Central memory CD8-positive, alpha-beta T cell (primary cell): ENCODE results near the gene MOCS3.

Experiments
- ATAC-seq: fragments of 150-1000 bp; cut with Tn5 transposase; replicated peaks from 2 replicates; pipeline ENCODE4 v1.10.0; 2022; ENCODE audit warnings: mild to moderate bottlenecking, moderate FRiP score, moderate number of reproducible peaks; ENCODE audit not compliant: poor library complexity, severe bottlenecking; ENCODE audit errors: extremely low read depth
- DNase-seq, 2 donors: peaks; one replicate each; pipeline ENCODE4 v3.0.0; 2021; ENCODE audit warnings: low spot score in 2 of 2
- H3K27ac Mint-ChIP-seq: one replicate; pipeline ENCODE4 v1.8.0; 2022; ENCODE audit warnings: low read depth, mild to moderate bottlenecking, moderate library complexity, mixed read lengths
- H3K27me3 Mint-ChIP-seq: one replicate; pipeline ENCODE4 v1.8.0; 2022; ENCODE audit warnings: mixed read lengths
- H3K36me3 Mint-ChIP-seq: one replicate; pipeline ENCODE4 v1.8.0; 2022; ENCODE audit warnings: mild to moderate bottlenecking, moderate library complexity, mixed read lengths; ENCODE audit not compliant: insufficient read depth
- H3K4me1 Mint-ChIP-seq: one replicate; pipeline ENCODE4 v1.8.0; 2022; ENCODE audit warnings: mixed read lengths
- H3K4me3 Mint-ChIP-seq: one replicate; pipeline ENCODE4 v1.8.0; 2022; ENCODE audit warnings: mild to moderate bottlenecking, moderate library complexity, mixed read lengths
- H3K9me3 Mint-ChIP-seq: one replicate; pipeline ENCODE4 v1.8.0; 2022; ENCODE audit warnings: mixed read lengths

MOCS3 gene

GRCh38 chr20:50958615-50959542 lies at the start of gene MOCS3:
Gene MOCS3, plus strand, starts transcription at chr20:50958818. Its CDS starts 25 bp downstream, at chr20:50958843.
- peaks cover 34% of the 10 kb centered on the region for H3K36me3 Mint-ChIP-seq
- peak within 1 kb of the TSS; percentile 95 for H3K4me3 Mint-ChIP-seq
- ATAC-seq = peak; percentile 79
- H3K27me3 Mint-ChIP-seq = no peaks in the 10 kb centered on the region
- no peaks in the 10 kb centered on the region for H3K9me3 Mint-ChIP-seq
- H3K4me1 Mint-ChIP-seq = peaks cover 26% of the 10 kb centered on the region
- H3K27ac Mint-ChIP-seq = peak within 1 kb of the TSS; percentile 98
- peak; percentile 67 to 79 for DNase-seq

DNA sequence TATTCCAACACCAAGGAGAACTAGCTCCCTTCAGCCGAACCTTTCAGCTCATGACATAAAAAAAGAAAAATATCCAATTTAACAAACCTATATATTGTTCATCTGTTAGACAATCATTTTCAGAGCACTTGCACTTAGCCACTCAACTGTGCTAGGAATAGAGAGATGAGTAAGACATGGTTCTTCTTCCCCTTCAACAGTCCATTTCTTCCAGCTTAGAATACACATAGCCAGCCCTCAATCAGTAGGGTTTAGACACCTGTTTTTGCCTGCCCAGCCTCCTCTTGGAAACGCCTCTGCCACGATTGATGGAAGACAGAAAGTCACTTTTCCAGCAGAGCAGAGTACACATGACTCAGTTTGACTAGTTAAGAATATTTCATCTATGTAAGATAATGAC lies 49.2 kb upstream of the MOCS3 start:
- no peak for ATAC-seq
- Mint-ChIP-seq H3K4me1 (peaks cover 63% of the 10 kb centered on the region), H3K27ac (no peak overlapping the region), H3K36me3 (peaks cover 18% of the 10 kb centered on the region), H3K27me3 (no peaks in the 10 kb centered on the region), H3K9me3 (no peaks in the 10 kb centered on the region), H3K4me3 (no peak overlapping the region)
- DNase-seq = no peak

DNA sequence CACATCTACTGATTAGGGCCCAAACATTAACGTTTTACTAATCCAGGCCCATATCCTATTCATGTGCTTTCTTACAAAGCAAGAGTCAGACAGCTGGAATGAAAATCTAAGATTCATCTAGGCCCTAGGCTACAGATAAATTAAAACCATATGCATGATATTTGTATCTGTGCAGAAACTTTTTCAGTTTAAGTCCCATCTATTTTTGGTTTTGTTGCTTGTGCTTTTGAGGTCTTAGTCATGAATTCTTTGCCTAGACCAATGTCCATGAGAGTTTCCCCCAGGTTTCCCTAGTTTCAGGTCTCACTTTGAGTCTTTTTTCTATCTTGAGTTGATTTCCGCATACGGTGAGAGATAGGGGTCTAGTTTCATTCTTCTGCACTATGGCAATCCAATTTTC lies 47.6 kb upstream of the MOCS3 start:
- Mint-ChIP-seq H3K27me3 (no peaks in the 10 kb centered on the region), H3K36me3 (peaks cover 16% of the 10 kb centered on the region), H3K4me1 (peaks cover 66% of the 10 kb centered on the region), H3K9me3 (no peaks in the 10 kb centered on the region), H3K27ac (no peak overlapping the region), H3K4me3 (no peak overlapping the region)
- ATAC-seq = no peak
- no peak for DNase-seq

DNA sequence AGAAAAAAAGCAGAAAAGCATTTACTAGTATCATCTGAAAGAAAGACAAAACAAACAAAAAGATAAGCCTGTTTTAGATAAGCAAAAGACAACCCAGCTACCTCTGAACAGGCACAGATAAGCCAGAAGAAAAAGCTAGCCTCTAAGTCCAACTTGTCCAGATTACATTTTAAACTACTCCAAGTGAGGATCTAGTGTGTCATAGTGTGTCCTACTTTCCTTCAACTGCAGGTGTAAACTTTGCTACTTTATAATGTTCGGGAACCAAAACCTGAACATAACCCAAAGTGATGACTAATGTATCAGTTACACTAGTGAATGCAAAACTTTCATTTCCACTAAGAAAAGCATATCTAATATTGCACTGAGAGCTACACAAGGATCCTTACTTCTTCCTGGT lies 46.9 kb upstream of the MOCS3 start:
- DNase-seq = no peak
- ATAC-seq = no peak
- Mint-ChIP-seq H3K27me3 (no peaks in the 10 kb centered on the region), H3K9me3 (no peaks in the 10 kb centered on the region), H3K4me1 (peaks cover 73% of the 10 kb centered on the region), H3K36me3 (peaks cover 19% of the 10 kb centered on the region), H3K4me3 (no peak overlapping the region), H3K27ac (peak overlapping the region; percentile 44)

DNA sequence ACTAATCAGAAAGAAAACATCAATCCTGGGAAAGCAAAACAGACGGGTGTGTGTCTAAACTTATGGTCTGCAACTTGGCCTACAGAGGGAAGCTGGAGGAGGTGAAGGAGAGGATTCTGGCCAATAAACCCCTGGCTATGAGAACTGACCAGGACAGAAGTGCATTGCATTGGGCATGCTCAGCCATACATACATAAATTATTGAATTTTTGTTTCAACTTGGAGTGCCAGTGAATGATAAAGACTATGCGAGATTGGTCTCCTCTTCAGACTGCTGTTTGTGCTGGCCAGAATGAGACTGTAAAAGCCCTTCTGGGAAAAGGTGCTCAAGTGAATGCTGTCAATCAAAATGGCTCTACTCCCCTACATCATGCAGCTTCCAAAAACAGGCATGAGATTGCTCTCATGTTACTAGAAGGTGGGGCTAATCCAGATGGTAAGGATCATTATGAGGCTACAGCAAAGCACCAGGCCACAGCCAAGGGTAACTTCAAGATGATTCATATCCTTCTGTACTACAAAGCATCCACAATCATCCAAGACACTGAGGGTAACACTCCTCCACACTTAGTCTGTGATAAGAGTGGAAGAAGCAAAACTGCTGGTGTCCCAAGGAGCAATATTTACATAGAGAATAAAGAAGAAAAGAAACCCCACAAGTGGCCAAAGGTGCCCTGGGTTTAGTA lies 44.8 kb upstream of the MOCS3 start:
- peaks cover 84% of the 10 kb centered on the region for H3K4me1 Mint-ChIP-seq
- no peaks in the 10 kb centered on the region for H3K9me3 Mint-ChIP-seq
- no peaks in the 10 kb centered on the region for H3K27me3 Mint-ChIP-seq
- ATAC-seq (peak; percentile 38), DNase-seq (no peak)
- peak overlapping the region; percentile 30 for H3K27ac Mint-ChIP-seq
- H3K4me3 Mint-ChIP-seq = no peak overlapping the region
- H3K36me3 Mint-ChIP-seq = peaks cover 20% of the 10 kb centered on the region

DNA sequence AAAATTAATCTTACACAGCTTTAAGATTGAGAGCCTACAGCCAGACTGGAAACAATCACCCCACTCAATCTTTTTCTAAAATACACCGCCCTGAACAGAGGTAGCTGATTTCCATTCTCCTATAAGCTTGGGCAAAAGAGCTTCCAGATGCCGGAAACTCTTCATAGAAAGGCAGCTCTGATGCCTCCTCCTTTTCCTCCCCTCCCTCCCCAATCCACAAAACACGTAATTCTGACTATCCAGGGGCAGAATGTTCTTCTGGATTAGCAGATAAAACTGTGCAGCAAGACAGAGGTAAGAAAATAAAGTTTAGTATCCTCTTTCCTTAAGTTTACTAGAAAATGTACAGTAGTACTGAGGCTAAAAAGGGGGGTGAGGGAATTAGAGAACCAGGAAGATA lies 43.2 kb upstream of the MOCS3 start:
- H3K27me3 Mint-ChIP-seq = no peaks in the 10 kb centered on the region
- H3K9me3 Mint-ChIP-seq = no peaks in the 10 kb centered on the region
- no peak for DNase-seq
- H3K4me1 Mint-ChIP-seq = peaks cover 83% of the 10 kb centered on the region
- H3K27ac Mint-ChIP-seq = no peak overlapping the region
- ATAC-seq = no peak
- peaks cover 24% of the 10 kb centered on the region for H3K36me3 Mint-ChIP-seq
- H3K4me3 Mint-ChIP-seq = no peak overlapping the region

DNA sequence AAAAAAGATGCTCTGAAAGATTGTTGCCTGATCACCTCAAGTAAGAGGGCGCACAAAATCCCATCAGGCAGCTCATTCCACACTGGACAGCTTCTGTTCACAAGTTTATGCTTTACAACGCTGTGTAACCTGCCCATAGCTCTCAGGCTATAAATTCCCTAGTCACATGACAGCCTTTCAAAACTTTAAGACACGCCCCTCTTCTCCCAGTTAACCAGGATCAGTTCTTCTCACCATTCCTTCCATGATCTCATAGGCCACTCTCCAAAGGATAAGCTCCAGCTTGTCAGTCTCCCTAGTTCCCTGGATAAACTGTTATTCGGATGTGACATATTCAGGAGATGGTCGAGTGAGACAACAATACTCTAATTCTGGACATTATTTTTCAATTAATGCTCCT lies 42.4 kb upstream of the MOCS3 start:
- Mint-ChIP-seq H3K36me3 (peaks cover 26% of the 10 kb centered on the region), H3K4me1 (peaks cover 83% of the 10 kb centered on the region), H3K27me3 (no peaks in the 10 kb centered on the region), H3K4me3 (peak overlapping the region; percentile 30), H3K9me3 (no peaks in the 10 kb centered on the region), H3K27ac (peak overlapping the region; percentile 62)
- ATAC-seq (no peak), DNase-seq (no peak)

DNA sequence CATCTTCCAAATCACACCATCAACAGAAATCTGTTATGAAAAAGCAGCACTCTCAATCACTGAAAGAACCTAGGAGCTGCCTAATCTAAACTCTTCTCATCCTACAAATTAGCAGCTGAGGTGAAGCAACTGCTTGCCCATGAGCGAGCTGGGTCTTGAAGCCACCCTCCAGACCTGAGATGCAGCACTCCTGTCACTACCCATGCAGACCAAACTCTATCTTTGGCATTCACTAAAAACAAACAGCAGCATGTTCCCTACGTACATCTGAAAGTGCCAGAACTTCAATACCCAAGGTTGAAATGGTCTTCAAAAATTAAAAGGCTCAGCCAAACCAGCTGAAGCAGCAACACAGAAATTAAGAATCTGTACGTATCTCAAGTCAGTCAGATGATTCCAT lies 41.7 kb upstream of the MOCS3 start:
- DNase-seq = no peak
- peak overlapping the region; percentile 62 for H3K27ac Mint-ChIP-seq
- H3K4me3 Mint-ChIP-seq = peak overlapping the region; percentile 48
- H3K4me1 Mint-ChIP-seq = peaks cover 83% of the 10 kb centered on the region
- ATAC-seq = no peak
- H3K36me3 Mint-ChIP-seq = peaks cover 26% of the 10 kb centered on the region
- no peaks in the 10 kb centered on the region for H3K9me3 Mint-ChIP-seq
- no peaks in the 10 kb centered on the region for H3K27me3 Mint-ChIP-seq

- H3K9me3 Mint-ChIP-seq = no peaks in the 10 kb centered on the region
- H3K27me3 Mint-ChIP-seq = no peaks in the 10 kb centered on the region
- no peak for DNase-seq
- peak overlapping the region; percentile 72 for H3K27ac Mint-ChIP-seq
- peaks cover 85% of the 10 kb centered on the region for H3K4me1 Mint-ChIP-seq
- ATAC-seq = no peak
- H3K36me3 Mint-ChIP-seq = peaks cover 29% of the 10 kb centered on the region
- H3K4me3 Mint-ChIP-seq = no peak overlapping the region
Observed at GRCh38 chr20:50918403-50918802, 40.2 kb upstream of the MOCS3 start.

DNA sequence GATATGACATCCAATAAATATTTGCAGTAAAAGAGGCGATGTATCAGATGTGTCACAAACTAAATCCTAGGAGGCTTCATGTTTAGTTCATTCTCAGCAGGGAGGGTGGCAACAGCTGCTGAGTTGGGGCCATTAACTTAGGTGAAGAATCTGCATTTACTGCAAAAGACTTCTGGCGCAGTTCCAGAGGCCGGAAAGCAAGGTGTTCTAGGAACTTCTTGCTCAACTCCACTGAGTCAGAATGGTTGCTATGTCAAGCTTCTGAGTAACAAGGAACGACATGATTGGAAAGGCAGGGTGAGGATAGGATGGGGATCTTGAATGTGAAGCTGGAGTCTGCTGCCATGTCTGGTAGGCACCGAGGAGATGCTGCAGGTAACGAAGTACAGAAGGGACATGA lies 39.1 kb upstream of the MOCS3 start:
- H3K27ac Mint-ChIP-seq = peak overlapping the region; percentile 80
- no peaks in the 10 kb centered on the region for H3K9me3 Mint-ChIP-seq
- H3K4me3 Mint-ChIP-seq = peak overlapping the region; percentile 40
- no peak for DNase-seq
- ATAC-seq = no peak
- no peaks in the 10 kb centered on the region for H3K27me3 Mint-ChIP-seq
- H3K4me1 Mint-ChIP-seq = peaks cover 82% of the 10 kb centered on the region
- H3K36me3 Mint-ChIP-seq = peaks cover 37% of the 10 kb centered on the region

GRCh38 chr20:50920997-50921396 lies 37.6 kb upstream of the MOCS3 start:
- no peak overlapping the region for H3K4me3 Mint-ChIP-seq
- DNase-seq (no peak), ATAC-seq (peak; percentile 82)
- peaks cover 84% of the 10 kb centered on the region for H3K4me1 Mint-ChIP-seq
- peaks cover 43% of the 10 kb centered on the region for H3K36me3 Mint-ChIP-seq
- H3K9me3 Mint-ChIP-seq = no peaks in the 10 kb centered on the region
- H3K27me3 Mint-ChIP-seq = no peaks in the 10 kb centered on the region
- H3K27ac Mint-ChIP-seq = peak overlapping the region; percentile 74

DNA sequence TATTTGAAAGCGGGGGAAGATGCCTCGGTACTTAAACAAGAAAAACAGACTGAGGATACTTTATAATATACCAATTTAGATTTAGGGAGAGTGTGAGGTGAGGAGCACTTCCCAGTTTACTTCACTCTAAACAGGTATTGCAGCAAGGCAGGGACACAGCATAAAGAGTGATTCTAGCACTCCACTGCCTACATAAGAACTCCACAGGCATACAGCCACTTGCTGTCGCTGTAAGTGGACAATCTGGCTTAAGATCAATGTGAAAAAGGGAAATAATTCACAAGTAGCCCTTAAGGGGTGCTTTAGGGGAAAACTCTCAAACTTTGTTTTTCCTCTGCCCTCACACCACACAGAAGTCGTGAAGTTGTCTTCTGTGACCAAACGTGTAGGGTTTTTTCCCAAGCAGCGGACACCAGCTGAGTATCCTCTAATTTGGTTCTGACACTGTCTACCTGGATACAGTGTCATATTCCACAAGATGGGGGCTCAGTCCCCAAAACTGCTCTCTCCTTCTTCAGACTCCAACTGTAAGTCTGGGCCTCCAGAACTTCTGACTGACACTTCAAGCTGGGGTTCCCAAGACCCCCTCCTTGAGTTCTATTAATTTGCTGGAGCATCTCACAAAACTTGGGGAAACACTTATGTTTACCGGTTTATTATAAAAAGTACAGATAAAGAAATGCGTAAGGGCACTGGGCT lies 36.7 kb upstream of the MOCS3 start:
- no peak for ATAC-seq
- Mint-ChIP-seq H3K4me3 (no peak overlapping the region), H3K36me3 (peaks cover 36% of the 10 kb centered on the region), H3K27ac (peak overlapping the region; percentile 74), H3K27me3 (no peaks in the 10 kb centered on the region), H3K4me1 (peaks cover 78% of the 10 kb centered on the region), H3K9me3 (no peaks in the 10 kb centered on the region)
- DNase-seq = no peak
